ENCODE data around the gene SULT1E1. TPM values are rescaled to one million over a fixed set of nuclear protein-coding genes. Genes with fewer than 3 reads are reported as not detected.
A peak's percentile ranks its signal among the peaks of the same experiment; 100 is the strongest.

Gene SULT1E1
- 10 to 100 TPM in 6 of 9 donors, 1 to 10 TPM in 3; 8.0 to 52.9 (median 16.0) TPM for total RNA-seq
- polyA plus RNA-seq, result 10 to 100 TPM; 14.5 to 33.0 (median 24.1) TPM
- long read RNA-seq, donor 1, transcript SULT1E1-201 (8 exons, 1,780 nt), result major isoform, 7 of 8 reads
- long read RNA-seq, donor 1, partial matches to known transcripts, result 0 of 8 reads
- long read RNA-seq, donor 1, other reads (novel, unspliced or antisense), result 0 of 8 reads
- long read RNA-seq, donor 2, partial matches to known transcripts, result 0 of 4 reads
- long read RNA-seq, donor 2, other reads (novel, unspliced or antisense), result 0 of 4 reads
- long read RNA-seq, donor 3, partial matches to known transcripts, result 0 of 3 reads
- long read RNA-seq, donor 3, other reads (novel, unspliced or antisense), result 0 of 3 reads
- long read RNA-seq, donor 4, transcript SULT1E1-201 (8 exons, 1,780 nt), result major isoform, 6 of 6 reads
- long read RNA-seq, donor 4, partial matches to known transcripts, result 0 of 6 reads
- long read RNA-seq, donor 4, other reads (novel, unspliced or antisense), result 0 of 6 reads
- long read RNA-seq, donor 5, transcript SULT1E1-201 (8 exons, 1,780 nt), result major isoform, 8 of 8 reads
- long read RNA-seq, donor 5, partial matches to known transcripts, result 0 of 8 reads
- long read RNA-seq, donor 5, other reads (novel, unspliced or antisense), result 0 of 8 reads
- long read RNA-seq, donor 6, result 0 reads
- long read RNA-seq, donor 7, transcript SULT1E1-201 (8 exons, 1,780 nt), result major isoform, 5 of 6 reads
- long read RNA-seq, donor 7, partial matches to known transcripts, result 0 of 6 reads
- long read RNA-seq, donor 7, other reads (novel, unspliced or antisense), result 0 of 6 reads
- long read RNA-seq, donor 8, transcript SULT1E1-201 (8 exons, 1,780 nt), result major isoform, 14 of 14 reads
- long read RNA-seq, donor 8, partial matches to known transcripts, result 0 of 14 reads
- long read RNA-seq, donor 8, other reads (novel, unspliced or antisense), result 0 of 14 reads
- long read RNA-seq, donor 9, transcript SULT1E1-201 (8 exons, 1,780 nt), result major isoform, 8 of 8 reads
- long read RNA-seq, donor 9, partial matches to known transcripts, result 0 of 8 reads
- long read RNA-seq, donor 9, other reads (novel, unspliced or antisense), result 0 of 8 reads
- long read RNA-seq, donor 10, partial matches to known transcripts, result 0 of 3 reads
- long read RNA-seq, donor 10, other reads (novel, unspliced or antisense), result 0 of 3 reads

- peak within 1 kb of the TSS in 1 of 4 donors; percentile 37 for H3K4me3 ChIP-seq
Measured at GRCh38 chr4:69860052-69860451, at the start of gene SULT1E1. Gene SULT1E1 (minus strand): TSS chr4:69860145. CDS start chr4:69857644, 2,501 bp downstream.

GRCh38 chr4:69909195-69909594, 49.2 kb upstream of the SULT1E1 start:
- no peak overlapping the region for H3K4me3 ChIP-seq
- no peak for DNase-seq
- TF ChIP-seq POLR2A (IDR thresholded peaks at IDR 0.05) (no peak), CTCF (IDR thresholded peaks at IDR 0.05) (no peak)
- H3K9me3 ChIP-seq (replicated peaks in 1 of 3), result no peaks in the 10 kb centered on the region
- no peaks in the 10 kb centered on the region for H3K36me3 ChIP-seq (replicated peaks in 1 of 2)
- whole genome bisulfite sequencing, 4 donors, result 89 to 94% (median 90%) methylated on average over 4 of the region's 4 CpGs
- no peaks in the 10 kb centered on the region for H3K4me1 ChIP-seq (replicated peaks in 1 of 2)
- H3K27ac ChIP-seq, result no peak overlapping the region
- no peaks in the 10 kb centered on the region for H3K27me3 ChIP-seq
- intact Hi-C loops (cut with DNase I), result no loop called here

More at GRCh38 chr4:69860052-69860451, at the start of gene SULT1E1:
- Histone ChIP-seq H3K27me3 (no peaks in the 10 kb centered on the region), H3K36me3 (replicated peaks in 1 of 2) (no peaks in the 10 kb centered on the region), H3K4me1 (replicated peaks in 1 of 2) (peaks cover 0 to 3% of the 10 kb centered on the region in 2 donors), H3K9me3 (replicated peaks in 1 of 3) (no peaks in the 10 kb centered on the region), H3K27ac (no peak within 1 kb of the TSS)
- no peak for DNase-seq
- intact Hi-C loops (cut with DNase I), result no loop called here
- 17 to 29% (median 24%) methylated on average over 1 of the region's 1 CpG for WGBS, 4 donors
- TF ChIP-seq CTCF (IDR thresholded peaks at IDR 0.05), result no peak
- no peak for TF ChIP-seq POLR2A (IDR thresholded peaks at IDR 0.05)

- Histone ChIP-seq H3K4me3 (no peak overlapping the region), H3K27me3 (no peaks in the 10 kb centered on the region), H3K4me1 (replicated peaks in 1 of 2) (no peaks in the 10 kb centered on the region), H3K9me3 (replicated peaks in 1 of 3) (no peaks in the 10 kb centered on the region), H3K36me3 (replicated peaks in 1 of 2) (no peaks in the 10 kb centered on the region), H3K27ac (no peak overlapping the region)
- no peak for TF ChIP-seq POLR2A (IDR thresholded peaks at IDR 0.05)
- no peak for TF ChIP-seq CTCF (IDR thresholded peaks at IDR 0.05)
- WGBS, 4 donors, result 54 to 58% (median 56%) methylated on average over 1 of the region's 1 CpG
- intact Hi-C loops (cut with DNase I), result no loop called here
- DNase-seq, result no peak
Measured at GRCh38 chr4:69907151-69907550, 47.2 kb upstream of the SULT1E1 start.

All from adrenal gland (tissue), 19 donors.